GM18519 (cell line): ENCODE measurements around the gene RPRD2.
"Not testable (repeated sequence)": the region's sequence is repeated elsewhere in the genome, so short reads cannot be mapped to it uniquely, and the experiment has no call there.

Experiments used
- ATAC-seq: cut with Tn5 transposase; IDR thresholded peaks from one replicate; pipeline ENCODE4 v1.9.1; 2021; ENCODE audit warnings: mild to moderate bottlenecking, moderate library complexity; ENCODE audit not compliant: unreplicated experiment, low FRiP score

The RPRD2 gene

DNA sequence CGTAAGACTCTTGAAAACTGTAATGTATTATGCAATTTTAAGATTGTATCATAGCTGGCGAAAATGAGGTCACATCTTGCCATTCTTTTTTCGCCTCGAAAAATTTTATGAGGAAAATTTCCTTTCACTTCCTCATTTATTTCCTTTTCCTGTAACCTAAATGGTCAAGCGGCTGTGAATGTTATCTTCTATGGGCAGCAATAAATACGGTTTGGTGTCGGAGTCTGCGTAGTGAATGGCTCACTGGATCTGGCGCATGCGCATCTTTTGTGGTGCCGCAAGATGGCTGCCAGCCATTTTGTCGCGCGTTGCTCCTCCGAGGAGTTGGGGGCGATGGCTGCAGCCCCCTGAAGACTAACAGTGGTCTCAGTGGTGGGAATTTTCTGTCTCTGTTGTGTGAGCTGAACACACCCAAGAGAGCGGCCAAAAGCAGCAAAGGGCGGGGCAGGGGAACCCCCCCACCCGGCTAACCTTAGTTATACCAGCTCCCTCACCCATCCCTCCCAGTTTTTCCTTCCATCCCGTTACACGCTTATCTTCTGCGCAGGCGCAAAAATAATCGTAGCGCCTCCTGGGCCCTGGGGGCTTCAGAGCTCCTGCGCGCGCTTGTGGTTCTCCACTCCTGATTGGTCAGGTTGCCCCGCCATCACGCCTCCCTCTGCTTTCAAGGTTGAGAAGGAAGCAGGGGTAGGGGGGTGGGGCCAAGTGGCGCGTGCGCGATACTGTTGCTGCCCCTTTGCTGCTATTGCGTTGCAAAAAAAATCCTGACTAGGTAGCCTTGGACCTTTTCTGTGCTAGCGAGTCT lies at the start of gene RPRD2:
Gene RPRD2, plus strand, starts transcription at position 722 of the 805 bp plus-strand sequence. CDS start 568 bp downstream, outside the sequence.
- peak; percentile 55 for ATAC-seq

DNA sequence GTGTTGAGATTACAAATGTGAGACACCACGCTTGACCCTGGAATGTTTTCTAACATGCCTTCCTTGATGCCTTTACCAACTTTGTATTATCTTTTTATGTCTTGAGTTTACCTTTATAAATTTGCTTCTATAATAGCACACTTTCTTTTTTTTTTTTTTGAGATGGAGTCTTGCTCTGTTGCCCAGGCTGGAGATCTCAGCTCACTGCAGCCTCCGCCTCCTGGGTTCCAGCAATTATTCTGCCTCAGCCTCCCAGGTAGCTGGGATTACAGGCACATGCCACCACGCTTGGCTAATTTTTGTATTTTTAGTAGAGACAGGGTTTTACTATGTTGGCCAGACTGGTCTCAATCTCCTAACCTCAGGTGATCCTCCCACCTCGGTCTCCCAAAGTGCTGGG lies 49.3 kb upstream of the RPRD2 start:
- ATAC-seq = not testable (repeated sequence)

DNA sequence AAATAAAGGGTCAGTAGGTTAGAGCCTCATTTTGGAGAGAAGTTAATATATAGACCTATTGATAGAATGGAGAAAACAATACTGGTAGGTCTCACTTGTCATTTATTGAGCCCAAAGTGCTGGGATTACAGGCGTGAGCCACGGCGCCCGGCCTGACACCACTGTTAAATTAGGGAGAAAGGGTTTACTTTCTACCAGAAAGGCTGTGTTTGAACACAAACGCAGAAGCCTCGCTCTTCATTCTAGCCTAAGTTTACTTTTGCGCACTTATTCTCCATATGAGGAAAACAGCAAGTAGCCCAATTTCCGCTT lies 43.3 kb upstream of the RPRD2 start:
- no peak for ATAC-seq

DNA sequence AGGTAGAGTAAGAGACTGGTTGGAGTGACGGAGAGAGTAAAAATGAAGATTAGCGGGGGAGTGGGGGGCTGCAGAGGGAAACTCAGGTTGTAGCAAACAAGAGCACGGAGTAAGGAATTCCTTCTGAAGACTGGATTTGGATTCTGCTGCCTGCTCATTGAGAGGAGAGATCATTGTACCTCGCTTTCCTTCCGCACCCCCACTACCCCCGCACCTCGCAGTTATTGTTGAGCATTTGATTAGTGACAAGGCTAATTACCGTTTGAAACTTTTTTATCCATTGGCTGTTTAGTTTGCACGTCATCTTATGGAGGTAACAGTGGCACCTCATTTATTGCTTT lies 42.2 kb upstream of the RPRD2 start:
- ATAC-seq = no peak

DNA sequence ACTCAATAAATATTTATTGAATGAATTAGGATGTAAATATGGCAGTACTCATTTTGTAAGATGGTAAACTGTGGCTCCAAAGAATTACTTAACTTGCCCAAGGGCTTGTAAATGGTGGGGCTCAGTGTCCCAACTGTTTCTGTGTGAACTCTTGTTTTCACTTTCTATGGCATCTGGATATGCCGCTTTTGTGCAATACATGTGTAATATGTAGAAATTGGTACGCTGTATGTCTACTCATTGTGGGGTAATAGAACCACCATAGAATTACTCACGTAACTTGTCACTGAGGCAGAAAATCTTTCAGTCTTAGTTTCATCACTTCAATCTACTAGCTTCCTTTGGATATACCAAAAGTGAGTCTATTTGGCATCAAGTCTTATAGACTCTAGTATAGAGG lies 41.6 kb upstream of the RPRD2 start:
- ATAC-seq = no peak

DNA sequence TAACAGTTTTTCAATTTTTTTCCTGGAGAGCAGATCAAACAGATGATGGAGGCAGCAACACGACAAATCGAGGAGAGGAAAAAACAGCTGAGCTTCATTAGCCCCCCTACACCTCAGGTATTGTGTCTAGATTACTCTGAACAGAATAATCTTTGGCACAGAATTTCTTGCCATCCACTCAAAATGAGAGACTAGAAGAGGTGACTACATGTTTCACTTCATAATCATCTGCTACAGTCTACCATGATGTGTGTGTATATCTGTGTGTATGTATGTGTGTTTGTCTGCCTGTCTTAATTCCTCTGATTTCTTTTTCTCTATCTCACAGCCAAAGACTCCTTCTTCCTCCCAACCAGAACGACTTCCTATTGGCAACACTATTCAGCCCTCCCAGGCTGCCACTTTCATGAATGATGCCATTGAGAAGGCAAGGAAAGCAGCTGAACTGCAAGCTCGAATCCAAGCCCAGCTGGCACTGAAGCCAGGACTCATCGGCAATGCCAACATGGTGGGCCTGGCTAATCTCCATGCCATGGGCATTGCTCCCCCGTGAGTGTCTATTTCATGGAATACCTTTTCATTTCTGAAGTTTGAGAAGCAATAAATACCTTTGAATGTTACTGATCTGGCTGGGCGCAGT lies 31.2 kb upstream of the RPRD2 start:
- ATAC-seq = no peak

DNA sequence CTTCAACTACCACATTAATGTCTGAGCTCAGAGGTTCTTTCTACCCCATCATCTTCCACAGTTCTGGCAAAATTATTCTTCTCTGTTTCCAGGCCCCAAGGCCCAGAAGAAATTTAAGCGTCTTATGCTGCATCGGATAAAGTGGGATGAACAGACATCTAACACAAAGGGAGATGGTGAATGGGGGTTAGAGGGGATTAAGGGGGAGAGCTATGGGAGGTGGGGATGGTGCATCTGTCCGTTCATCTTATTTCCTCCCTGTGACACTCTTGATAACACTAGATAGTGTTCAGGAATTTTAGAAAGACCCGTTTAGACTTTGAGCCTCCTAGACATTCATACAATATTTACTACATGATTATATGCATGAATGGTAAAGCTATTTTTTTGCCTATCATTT lies 17.6 kb upstream of the RPRD2 start:
- no peak for ATAC-seq

DNA sequence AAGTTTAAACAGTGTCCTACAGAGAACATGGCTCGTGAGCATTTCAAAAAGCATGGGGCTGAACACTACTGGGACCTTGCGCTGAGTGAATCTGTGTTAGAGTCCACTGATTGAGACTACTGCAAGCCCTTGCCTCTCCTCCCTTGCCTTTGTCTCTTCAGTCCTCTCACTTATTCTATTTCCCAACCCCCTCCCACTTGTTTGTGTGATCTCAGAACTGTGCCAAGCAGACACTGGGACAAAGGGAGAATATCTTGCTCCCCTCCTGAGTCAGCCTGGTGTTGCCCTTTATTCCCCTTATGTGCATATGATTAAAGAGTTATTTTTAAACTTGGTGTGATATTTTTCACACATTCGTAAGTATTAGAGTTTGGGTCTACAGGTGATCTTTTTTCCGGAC lies 11.1 kb upstream of the RPRD2 start:
- ATAC-seq = no peak

DNA sequence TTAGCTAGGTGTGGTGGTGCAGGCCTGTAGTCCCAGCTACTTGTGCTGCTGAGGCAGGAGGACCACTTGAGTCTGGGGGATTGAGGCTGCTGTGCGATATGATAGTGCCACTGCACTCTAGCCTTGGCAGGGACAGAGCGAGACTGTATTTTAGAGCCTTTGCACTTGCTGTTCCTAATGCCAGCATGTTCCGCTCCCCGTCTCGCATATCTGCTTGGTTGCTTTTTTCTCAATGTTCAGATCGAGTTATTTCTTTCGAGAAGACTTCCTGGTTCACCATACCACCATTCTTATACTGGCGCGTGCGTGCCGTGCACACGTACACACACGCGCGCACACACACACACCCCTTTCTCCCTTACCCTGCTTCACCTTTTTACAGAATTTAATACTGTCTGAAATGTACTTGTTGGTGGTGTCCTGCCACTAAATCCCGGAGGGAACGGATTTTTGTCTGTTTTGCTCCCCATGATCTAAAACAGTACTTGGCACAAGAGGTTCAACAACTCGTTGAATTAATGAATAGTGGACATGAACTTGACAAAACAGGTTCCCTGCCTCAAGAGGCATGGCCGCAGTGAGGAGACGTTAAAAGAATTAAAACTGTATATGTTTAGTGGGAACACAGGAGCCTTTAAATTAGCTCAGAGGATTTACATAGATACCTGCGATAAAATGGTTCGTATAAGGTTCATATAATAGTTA lies 1.1 kb upstream of the RPRD2 start:
- ATAC-seq = no peak

DNA sequence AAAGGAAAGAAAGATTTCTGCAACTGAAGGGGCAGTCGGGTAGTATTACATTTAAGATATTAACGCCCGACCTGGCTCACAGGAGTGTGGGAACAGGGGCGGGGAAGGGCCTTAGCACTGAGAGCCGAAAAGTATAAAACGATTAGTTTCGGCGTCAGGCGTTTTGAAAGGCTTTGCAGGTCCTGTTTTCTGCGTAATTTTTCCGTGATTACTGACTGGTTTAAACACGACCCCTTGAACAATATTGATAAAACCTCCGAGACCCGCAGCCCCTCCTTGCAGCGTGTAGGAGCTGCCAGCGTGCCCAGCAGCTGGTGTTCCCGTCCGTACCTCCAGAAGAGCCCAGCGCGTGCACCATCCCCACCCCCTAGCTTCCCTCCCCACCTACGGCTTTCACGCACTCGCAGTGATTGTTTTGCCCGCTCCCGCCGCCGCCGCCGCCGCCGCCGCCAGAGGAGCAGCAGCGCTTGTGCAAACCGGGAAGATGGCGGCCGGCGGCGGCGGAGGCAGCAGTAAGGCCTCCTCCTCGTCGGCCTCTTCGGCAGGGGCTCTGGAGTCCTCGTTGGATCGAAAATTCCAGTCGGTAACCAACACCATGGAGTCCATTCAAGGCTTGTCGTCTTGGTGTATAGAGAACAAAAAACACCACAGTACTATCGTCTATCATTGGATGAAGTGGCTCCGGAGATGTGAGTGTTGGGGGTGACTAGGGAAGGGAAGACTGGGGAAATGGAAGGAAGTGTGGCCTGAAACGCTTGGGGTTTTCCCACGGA lies 470 bp downstream of the RPRD2 start:
- no peak for ATAC-seq

DNA sequence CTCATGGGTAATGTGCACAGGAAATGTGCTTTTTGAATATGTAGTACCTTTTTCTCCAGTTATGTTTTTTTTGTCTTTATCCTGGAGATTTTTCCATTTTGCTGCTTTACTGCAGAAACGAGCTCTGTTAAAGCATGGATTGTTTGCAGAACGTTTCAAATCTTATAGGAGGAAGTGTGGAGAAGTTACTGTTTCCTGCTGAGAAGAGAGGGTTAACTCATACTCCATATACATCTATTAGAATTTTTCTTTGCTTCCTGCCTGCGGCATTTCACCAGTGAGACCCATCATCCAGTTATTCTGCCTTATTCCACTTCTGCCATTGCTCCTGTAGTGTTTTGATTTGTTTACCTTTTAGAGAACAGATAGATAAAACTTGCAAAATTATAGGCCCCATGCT lies 2.0 kb downstream of the RPRD2 start:
- no peak for ATAC-seq

DNA sequence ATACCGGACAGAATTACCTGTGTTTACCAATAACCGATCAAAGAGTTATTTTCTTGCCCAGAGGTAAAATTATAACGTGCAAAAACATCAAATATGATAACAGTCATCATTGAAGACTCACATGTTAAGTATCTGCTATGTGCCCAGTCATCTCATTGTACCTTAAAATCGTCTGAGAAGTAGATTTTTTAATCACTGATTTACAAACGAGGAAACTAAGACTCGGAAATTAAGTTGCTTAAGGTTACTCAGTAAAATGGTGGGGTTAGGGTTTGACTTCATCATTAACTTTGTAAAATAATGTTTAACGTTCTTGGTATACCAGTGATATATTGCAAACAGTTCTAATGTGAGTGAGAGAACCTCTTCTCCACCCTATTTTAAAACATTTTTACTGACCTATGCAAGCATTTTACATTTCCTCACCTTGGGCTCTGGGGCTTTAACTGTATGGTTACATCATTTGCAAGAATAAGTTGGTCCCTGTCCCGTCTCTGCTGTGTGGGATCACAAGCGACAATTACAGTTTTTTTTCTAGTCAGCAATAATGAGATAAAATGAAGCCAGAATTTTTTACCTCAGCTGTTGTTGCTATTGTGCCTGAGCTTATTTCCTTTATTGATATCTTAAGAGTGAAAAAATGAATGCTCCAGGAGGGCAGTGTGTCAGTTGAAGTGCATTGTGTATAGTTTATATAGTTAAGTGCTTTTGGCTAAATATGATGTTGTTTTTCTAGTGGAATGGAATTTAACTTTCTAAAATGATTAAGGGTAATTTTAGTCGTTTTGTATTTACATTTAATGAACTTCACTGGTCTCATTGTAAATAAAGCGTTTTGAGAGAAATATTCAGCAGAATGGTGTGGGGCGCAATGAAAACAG lies 2.7 kb downstream of the RPRD2 start:
- no peak for ATAC-seq

DNA sequence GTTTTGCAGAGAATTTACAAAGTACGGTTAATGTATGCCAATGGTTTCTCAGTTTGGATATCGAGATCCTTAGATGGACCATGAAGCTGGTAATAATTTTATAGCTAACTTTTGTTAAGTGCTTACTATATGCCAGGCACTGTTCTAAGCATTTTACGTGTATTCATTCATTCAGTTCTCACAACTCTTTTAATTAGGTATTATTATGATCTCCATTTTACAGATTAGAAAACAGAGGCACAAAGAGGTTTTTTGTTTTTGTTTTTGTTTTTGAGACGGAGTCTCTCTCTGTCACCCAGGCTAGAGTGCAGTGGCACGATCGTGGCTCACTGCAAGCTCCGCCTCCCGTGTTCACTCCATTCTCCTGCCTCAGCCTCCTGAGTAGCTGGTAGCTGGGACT lies 7.2 kb downstream of the RPRD2 start:
- ATAC-seq = no peak

DNA sequence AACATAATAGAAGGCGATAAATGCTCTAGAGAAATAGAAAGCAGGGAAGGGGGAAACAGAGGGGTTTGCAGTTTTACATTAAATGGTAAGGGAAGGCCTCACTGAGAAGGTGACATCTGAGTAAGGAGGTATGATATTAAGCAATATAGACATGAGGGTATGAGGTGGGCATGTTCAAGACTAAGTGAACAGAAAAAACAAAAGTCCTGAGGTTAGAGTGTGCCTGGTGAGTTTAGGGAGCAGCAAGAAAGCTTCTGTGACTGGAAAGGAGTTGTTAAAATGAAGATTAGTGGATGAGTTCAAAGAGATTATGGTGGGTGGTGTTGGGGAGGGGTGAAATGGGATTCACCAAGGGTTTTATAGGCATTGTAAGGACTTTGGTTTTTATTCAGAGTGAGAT lies 8.6 kb downstream of the RPRD2 start:
- no peak for ATAC-seq

DNA sequence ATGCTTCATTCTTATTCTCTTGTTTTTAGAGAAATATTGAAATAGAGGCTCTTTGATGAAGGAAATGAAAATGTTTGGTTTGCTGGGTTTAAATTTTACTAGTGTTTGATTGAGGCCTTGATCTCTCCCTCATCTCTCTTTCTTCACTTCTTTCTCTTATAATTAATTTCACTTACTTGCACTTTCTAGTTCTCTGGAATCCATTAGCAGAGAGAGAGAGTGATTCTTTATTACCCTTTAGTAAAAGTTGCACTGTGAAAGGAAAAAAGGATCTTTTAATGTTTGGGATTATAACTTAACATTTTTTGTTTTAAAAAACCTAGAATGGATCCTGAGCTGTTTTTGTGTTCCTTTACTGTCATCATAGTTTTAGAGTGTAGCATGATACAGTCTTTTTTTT lies 12.2 kb downstream of the RPRD2 start:
- ATAC-seq = no peak

DNA sequence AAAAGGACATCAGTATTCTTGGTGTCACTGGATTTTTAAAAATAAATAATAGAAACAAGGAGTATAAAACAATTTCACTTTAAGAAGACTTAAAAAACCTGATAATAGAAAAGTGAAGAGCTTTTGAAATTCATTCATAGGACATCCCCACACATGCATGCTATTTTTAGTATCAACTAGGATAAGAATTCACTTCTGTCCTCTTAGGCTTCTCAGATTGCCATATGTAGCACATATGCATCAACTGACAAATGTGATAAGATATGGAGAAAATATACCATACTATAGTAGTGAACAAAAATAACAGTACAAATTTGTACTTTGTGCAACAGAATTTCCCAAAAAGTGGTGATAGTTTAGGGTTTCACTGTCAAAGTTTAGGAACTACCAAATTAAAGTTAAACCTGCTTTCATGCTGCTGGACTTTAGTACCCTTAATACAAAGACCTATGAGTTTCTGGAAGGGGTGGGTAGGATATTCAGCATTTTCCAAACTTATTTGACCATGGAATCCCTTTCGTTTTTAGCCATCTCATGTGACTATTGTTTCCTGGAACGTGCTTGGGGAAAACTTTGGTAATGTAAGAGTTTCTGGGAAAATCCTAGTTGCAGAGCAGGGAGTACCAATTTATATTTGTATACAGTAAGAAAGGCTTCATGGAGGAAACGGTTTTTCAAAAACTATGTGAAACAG lies 19.8 kb downstream of the RPRD2 start:
- ATAC-seq = no peak

DNA sequence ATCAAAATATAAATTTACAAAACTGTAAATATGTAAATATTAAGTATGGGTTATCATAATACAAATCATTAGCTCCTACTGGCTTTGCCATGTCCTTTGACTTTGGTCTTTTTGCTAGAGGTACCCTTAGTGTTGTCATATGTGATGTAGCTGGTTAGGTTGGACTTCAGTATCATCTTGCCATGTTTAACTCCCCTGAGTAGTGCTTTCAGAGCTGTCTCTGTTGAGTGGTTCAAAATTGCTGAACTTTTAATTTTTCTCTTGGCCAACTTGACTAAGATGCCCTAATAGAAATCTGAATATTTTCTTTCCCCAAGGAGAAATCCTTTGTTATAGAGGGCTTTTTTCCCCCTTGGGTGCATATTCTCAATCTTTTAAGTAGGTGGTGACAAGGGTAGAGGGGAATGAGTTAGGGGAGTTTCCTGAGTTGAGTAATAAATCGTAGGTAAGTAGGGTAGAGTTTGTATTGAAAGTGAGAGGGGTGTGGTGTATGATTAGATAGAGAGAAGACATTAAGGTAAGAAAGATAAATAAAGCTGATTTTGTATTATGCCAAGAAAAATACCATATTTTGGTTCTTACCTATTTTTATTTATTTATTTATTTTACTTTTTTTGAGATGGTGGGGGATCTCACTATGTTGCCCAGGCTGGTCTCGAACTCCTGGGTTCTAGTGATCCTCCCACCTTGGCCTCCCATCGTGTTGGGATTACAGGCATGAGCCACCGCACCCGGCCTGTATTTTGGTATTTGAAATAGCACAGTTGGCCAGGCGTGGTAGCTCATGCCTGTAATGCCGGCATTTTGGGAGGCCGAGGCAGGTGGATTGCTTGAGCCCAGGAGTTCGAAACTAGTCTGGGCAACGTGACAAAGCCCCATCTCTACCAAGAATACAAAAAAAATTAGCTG lies 21.8 kb downstream of the RPRD2 start:
- no peak for ATAC-seq

DNA sequence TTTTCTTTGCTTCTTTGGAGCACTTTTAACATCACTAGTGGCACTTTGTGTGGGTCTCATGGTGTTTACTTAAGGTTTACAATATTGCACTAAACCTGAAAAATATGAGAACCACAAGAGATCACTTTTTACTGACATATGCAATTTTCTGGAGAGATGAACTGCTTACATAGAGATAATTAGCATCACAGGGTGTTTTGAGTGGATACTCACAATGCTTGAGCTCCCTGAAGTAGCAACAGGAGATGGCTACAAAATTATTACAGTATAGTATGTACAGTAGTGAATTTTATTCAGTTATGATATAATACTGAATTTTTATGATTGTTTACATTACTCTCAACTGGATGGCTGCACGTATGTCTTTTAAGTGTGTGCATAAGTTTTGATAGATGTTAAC lies 22.6 kb downstream of the RPRD2 start:
- ATAC-seq = no peak

DNA sequence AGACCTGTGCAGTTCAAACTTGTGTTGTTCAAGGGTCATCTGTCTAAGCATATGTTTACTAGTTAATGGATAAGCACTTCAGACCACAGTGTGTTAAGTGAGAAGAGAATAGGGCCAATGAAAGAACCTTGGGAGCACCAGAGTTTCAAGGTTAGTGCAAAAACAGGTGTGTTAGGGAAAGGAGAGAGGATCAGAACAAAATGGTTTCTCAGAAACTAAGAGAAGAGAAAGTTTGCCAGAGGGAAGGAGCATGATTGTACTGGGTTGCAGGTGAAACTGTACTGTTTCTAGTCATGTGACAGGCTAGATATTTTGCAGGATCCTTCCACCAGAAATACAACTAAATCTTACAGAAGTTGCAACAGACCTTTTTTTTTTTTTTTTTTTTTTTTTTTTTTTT lies 23.3 kb downstream of the RPRD2 start:
- ATAC-seq = no peak
